Umbilical cord (tissue), 2 donors: ENCODE data around the gene TBC1D22B. TPM values are rescaled to one million over a fixed set of nuclear protein-coding genes. Genes with fewer than 3 reads are reported as not detected.

ENCODE experiments used
- DNase-seq: peaks from one replicate; pipeline ENCODE4 v3.0.0-alpha.2; 2015; ENCODE audit warnings: low spot score
- total RNA-seq: library from RNA; depleted of rRNA; stranded (reverse); fragments of >200 nt; gene quantifications from one replicate; pipeline ENCODE4 v1.2.3, GENCODE V29; 2014; ENCODE audit warnings: low replicate concordance; ENCODE audit not compliant: insufficient read depth

Gene TBC1D22B
- total RNA-seq, 1 donor from 2014 or later: 1.7 TPM

- peak; percentile 12 for DNase-seq
Observed at GRCh38 chr6:37354526-37355384, 97.2 kb downstream of the TBC1D22B start.

- no peak for DNase-seq
Observed at GRCh38 chr6:37357288-37357687, 99.7 kb downstream of the TBC1D22B start.

GRCh38 chr6:37357860-37358259 is 100.3 kb downstream of the TBC1D22B start:
- no peak for DNase-seq

DNA sequence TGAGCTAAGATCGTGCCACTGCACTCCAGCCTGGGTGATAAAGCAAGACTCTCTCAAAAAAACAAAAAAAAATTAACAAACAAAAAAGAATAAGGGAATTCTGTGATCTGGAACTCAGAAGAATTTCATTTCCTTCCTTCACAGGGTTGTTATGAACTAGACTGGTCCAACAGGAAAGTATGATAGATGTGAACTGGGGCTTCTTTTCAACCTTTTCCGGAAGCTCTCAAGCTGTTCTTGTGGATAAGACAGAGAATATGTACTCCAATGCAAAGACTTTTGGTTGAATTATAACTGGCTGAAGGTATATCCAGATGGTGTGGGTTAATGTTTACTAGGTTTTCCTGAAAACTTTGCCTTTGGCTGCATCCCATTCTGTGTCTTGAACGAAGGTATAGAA is 101.5 kb downstream of the TBC1D22B start:
- no peak for DNase-seq

DNA sequence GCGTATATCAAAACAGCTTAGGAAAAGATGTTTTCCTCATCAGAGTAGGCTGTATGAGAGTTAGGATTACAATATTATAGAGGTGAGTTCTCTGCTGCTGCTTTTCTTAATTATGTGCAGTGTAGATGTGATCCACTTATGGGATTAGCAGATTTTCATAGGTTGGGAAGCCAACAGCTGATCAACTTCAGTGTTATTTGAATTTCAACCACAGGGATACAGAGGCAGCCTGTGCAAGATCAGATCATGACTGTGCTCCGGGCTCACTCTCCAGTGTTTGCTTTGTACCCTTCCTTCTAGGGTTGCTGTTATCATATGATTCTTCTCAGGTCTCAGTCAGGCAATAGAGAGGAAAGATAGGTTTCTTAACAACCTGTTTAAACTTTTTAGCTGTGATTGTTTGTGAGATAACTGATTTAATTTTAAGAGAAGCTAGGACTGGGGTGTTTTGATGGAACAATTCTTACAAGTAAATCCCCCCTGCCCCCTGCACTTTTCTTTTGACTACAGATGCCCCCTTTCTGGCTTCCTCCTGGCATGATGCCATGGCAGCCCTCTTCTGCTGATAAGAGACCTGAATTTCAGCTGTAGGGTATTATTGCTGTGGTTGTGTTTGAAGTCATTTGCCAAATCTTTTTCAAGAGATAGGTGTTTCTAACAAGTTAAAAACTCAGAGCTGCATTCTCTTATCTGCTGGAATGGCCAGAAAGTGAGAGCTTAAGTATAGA is 104.7 kb downstream of the TBC1D22B start:
- no peak for DNase-seq

- no peak for DNase-seq
Observed at GRCh38 chr6:37365791-37366190, 108.2 kb downstream of the TBC1D22B start.

GRCh38 chr6:37366910-37367309 is 109.3 kb downstream of the TBC1D22B start:
- DNase-seq: no peak

- no peak for DNase-seq
Observed at GRCh38 chr6:37368961-37369320, 111.4 kb downstream of the TBC1D22B start.

DNA sequence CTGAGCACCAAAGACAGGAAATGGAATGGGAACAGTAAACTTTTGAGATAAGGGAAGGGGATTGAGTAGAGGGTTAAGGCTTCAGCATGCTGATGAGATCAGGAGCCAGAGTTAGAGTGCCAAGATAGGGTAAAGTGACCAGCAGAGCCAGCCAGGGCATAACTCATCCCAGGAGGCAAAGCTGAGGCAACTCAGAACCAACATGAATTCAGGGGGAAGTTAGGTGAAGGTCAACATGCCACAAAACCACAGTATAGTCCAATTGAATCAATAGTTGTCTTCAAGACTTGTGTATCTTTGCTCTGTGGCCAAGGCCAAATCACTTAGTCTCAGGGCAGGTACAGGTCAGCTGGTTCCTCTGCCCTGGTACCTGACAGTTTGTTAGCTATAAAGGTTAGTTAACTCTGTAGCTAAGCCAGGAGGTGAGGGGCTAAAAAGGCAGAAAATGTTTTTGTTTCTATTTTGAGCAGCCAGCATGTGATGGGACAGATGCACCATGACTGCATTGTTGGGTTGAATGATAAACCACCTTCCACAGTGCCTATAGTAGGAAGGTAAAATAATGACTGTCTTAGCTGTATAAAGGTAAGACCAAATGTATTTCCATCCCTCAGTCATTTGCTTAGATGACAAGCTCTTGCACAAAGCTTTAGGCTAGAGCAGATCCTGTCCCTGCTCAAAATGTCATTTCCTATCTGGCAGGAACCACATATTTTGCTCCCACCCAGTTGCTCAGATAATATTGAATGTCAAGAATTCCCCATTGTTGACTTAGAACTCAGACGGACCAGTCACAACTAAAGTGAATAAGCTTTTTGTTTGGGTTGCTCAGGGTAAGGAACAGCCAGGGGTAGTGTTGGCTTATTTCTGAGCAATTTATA is 112.0 kb downstream of the TBC1D22B start:
- no peak for DNase-seq

DNA sequence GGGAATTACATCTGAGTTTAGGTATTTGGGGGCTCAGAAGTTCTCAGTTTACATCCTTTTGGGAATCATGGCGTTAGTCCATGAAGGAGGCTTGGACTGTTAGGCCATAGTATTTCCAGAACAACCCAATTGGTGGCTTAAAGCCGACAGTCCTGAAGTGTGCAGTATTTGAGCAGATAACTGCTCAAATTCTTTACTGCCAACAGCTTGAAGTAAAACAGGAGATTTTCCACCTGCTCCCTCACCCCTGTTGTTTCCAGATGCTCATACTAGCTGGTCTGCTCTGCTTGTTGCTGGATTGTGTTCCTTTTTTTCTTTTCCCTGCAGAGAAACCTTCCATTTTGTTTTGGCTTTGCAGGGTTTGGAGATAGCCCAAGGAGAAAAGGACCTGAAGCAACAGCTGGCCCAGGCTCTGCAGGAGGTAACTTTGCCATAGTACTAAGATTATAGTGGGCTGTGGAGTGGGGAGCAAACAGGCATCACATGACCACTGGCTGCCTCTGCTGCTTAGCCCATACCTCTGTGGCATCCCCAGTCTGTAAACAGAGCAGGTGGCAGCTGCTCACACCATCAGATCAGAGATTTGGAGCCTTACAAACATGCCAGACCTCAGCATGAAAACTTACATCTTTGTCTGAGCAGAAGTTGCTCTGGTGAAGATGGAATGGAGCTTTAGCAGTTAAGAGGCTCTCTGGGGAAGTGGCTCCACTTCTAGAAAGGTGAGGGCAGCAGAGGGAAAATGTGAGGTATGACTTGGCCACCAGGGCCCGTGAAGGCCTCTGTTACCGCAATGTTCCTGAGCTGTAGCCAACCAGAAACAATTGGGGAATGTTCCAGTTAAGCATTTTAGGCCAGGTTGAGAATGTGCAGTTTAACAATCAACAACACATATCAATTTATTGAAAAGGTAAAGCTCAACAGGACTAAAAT is 113.8 kb downstream of the TBC1D22B start:
- DNase-seq: no peak

DNA sequence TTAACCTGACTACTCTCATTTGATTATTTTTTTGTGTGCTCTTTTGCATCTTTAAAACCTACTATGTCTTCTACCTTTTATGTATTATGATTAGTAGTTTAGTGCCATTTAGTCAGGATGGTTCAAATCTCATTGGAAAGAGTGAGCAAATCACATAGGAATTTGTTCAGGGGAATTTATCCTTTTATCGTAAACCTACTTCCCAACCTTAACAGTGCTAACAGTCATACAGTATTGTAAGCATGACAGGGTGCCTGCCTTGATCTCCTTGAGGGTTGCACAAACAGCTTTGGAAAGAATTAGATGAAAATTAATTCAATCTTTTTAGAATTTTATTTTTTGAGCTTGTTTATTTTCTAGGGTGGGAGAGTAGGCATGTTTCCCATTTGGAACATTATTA is 114.5 kb downstream of the TBC1D22B start:
- DNase-seq: no peak

DNA sequence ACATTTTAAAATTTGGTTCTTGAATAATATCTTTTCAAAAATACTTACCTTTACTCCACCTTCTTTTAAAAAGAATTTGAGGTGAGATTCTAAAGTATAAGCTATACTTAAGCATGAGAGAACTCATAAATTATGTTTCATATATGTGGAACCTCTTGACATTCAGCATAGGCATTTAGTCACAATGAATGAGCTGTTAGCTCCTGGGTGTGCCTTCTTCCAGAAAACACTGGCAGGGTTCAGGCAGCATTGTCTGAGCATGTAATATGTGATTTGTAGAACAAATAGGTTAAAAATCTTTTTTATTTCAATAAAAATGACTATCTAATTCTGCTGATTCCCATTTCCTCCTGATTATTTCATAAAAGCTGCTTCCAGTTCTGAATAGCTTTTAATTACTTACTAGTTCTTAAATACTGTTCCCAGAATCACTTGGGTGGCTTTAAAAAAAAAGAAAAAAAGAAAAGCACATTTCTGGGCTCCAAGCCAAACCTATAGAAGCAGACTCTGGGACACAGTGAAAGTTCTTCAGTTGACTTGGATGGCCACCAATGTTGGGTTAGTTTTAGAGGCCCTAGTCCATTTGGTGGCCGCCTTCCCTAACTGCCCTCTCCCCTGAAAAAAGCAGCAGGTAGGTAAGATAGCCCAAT is 116.4 kb downstream of the TBC1D22B start:
- DNase-seq: no peak

GRCh38 chr6:37375376-37375775 is 117.8 kb downstream of the TBC1D22B start:
- no peak for DNase-seq

DNA sequence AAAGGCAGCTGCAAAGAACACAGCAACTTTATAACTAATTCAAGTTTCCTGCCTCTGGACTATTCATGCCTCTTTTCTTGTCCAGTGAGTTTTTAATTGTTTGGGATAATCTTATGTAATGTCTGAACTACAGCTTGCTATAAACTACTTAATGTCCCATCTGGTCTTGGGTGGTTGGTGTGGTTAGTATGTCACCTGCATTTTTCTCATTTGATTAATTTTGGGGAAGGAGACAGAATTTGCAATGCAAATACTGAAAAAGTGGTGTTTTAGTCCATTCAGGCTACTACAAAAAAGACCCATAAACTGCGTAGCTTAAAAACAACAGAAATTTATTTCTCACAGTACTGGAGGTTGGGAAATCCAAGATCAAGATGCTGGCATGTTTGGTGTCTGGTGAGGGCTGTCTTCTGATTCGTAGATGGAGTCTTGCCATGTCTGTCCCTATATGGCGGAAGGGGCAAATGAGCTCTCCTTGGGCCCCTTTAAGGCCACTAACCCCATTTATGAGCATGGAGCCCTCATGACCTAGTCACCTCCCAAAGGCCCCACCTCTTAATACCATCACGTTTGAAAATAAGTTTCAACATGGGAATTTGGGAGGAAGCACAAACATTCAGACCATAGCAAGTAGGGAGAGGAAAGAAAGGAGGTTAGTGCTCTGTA is 118.6 kb downstream of the TBC1D22B start:
- DNase-seq: no peak

DNA sequence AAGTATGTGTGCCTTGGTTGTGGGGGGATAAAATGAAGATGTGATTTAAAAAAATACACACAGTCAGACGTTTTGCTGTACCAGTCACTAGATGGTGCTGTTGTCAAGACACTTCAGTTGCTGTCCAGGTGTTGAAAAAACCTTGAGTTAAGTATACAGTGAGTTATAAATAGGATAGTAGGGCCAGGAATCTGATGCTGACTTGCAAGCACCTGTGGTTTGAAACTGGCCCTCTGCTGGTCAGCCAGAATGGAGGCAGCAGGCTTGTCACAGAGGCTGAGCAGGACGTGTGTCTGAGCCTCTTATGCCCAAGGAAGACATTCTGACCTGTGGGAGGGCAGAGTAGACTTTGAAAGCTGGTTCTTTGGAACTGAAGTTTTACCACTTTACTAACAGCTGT is 124.0 kb downstream of the TBC1D22B start:
- DNase-seq: peak; percentile 19

Other genes with a start within 250 kb of the TBC1D22B start
- 52.0 TPM for gene PIM1, start 87.6 kb upstream of the TBC1D22B start, total RNA-seq
- 3.4 TPM for gene TMEM217, start 372 bp downstream of the TBC1D22B start, total RNA-seq
- 19.7 TPM for gene RNF8, start 96.2 kb downstream of the TBC1D22B start, total RNA-seq
- 38.3 TPM for gene CMTR1, start 175.4 kb downstream of the TBC1D22B start, total RNA-seq
- gene CCDC167, start 242.1 kb downstream of the TBC1D22B start, total RNA-seq: 13.0 TPM